Endometrial microvascular endothelial cells (primary cell): ENCODE measurements around the gene ANXA4. TPM values are rescaled to one million over a fixed set of nuclear protein-coding genes. Genes with fewer than 3 reads are reported as not detected.
"Not testable (repeated sequence)": the region's sequence is repeated elsewhere in the genome, so short reads cannot be mapped to it uniquely, and the experiment has no call there.

ENCODE experiments used
- in situ Hi-C: cut with HindIII; loops from 2 replicates; pipeline ENCODE4 v1.10.0; 2017; ENCODE audit warnings: low sequenced_read_pairs, low pct_unique_long_range_greater_than_20kb; ENCODE audit errors: inconsistent ontology term
- total RNA-seq: library from RNA; depleted of rRNA; stranded (reverse); fragments of >200 nt; gene quantifications from one replicate; pipeline ENCODE4 v1.2.3, GENCODE V29; 2015; ENCODE audit errors: inconsistent ontology term

The ANXA4 gene
- total RNA-seq, 1 donor from 2014 or later: 50.1 TPM

DNA sequence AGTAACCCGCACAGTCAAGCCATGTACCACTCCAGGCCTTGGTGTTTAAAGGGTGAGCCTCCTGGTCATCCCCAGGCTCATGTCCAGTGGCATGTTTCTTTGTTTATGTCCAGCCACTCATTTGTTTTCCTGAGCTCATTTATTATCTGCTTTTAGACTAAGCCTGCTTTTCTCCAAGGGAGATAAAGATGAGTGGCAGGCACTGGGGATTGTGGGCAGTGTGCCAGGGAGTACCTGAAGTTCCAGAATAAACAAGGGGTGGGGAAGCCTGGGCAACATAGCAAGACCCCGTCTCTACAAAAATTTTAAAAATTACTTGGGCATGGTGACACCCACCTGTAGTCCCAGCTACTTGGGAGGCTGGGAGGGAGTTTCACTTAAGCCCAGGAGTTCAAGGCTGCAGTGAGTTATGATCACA is 1.9 kb downstream of the ANXA4 start:
- in situ Hi-C loops: no loop called here

DNA sequence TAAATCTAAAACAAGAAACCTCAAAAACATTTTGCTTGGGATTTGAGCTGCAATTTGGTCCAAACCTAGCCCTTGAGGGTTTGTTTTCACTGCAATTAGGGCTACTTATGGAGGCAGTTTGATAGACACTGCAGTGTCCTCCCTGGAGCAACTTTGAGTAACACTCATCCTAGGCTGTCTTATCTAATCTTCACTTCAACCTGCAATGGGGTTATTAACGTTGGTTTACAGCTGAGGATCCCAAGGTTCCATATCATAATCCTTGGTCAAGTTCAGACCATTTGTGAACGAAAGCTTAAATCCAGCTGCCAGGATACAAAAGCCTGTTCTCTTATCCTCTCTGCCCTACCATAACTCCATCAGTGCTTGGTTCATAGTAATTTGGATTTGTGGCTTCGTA is 2.5 kb downstream of the ANXA4 start:
- in situ Hi-C loops: no loop called here

DNA sequence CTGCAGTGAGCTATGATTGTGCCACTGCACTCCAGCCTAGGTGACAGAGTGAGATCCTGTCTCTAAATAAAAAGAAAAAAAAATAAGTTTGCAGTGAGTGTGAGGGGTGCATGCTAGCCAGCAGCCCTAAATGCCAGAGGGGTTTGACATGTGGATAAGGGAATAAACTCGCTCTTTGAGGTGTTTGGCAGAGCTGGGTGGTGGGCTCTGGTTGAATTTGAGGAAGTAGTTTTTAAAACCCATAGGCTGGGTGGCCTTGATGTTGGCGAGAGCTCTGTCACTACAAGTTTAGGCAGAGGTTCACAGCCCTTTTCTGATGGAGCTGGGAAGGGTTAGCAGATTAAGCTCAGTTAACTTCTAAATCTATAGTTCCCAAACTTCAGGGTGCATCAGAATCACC is 3.1 kb downstream of the ANXA4 start:
- in situ Hi-C loops: no loop called here

DNA sequence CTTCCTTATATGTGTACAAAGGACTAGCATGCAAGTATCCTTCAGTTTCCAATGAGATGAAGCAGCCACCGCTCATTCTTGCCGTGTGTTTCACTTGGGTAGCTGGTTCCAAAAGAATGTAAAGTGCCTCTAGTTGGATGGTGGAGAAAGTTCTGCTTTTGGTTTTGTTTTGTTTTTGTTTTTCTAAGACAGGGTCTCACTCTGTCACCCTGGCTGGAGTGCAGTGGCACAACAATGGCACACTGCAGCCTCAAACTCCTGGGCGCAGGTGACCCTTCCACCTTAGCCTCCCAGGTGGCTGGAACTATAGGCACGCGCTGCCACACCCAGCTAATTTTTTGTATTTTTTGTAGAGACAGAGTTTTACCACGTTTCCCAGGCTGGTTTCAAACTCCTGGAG is 8.3 kb downstream of the ANXA4 start:
- in situ Hi-C loops: no loop called here

DNA sequence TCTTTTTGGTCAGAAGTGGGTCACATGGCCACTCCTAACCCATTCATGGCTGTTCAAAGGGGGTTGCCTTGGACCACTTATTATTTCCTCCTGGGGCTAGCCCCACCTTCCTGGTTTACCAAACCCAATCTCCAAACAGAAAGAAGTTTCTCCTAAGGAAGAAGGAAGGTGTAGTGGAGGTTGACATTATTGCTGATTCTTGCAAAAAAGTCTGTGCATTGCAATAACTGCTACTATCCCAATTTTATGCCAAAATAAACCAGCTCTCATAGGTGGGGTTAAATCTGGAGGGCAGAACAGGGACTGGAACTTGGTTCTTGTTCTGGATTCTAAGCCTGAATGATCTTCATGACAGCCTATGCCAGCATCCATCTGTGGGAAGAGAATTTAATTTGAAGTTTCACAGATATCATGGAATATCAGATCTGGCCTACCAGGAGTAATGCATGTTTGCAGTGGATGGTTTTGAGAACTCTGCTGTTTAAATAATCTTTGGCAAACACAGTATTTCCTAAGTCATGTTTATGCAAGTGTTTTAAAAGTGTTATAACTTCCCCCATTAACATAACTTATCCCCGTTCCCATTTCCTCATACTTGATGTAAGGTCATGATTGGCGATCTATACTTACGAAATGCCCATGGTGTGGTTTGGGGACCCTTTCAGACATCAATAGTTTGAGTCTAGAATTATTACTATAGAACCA is 11.9 kb downstream of the ANXA4 start:
- in situ Hi-C loops: no loop called here

DNA sequence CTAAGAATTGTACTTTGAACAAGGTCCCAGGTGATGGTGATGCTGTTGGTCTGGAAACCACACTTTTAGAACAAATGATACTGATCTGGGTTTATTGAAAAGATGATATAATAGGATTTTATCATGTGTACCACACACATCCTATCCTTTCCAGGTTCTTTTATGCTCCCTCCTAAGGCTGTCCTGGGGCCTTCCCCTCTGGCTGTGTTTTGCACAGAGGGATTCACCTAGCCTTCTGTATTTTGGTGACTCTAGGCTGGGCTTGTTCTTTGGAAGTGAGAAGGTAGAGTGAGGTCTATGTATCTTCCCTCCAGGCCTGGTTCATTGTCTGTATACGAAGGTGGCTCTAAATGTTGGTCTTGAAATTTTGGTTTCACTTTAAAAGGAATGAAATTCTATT is 12.7 kb downstream of the ANXA4 start:
- in situ Hi-C loops: no loop called here

GRCh38 chr2:69755862-69756467 is 14.0 kb downstream of the ANXA4 start:
- in situ Hi-C loops: no loop called here

- in situ Hi-C loops: no loop called here
Observed at GRCh38 chr2:69762025-69762424, 20.1 kb downstream of the ANXA4 start.

GRCh38 chr2:69762513-69763494 is 20.9 kb downstream of the ANXA4 start:
- in situ Hi-C loops: no loop called here

DNA sequence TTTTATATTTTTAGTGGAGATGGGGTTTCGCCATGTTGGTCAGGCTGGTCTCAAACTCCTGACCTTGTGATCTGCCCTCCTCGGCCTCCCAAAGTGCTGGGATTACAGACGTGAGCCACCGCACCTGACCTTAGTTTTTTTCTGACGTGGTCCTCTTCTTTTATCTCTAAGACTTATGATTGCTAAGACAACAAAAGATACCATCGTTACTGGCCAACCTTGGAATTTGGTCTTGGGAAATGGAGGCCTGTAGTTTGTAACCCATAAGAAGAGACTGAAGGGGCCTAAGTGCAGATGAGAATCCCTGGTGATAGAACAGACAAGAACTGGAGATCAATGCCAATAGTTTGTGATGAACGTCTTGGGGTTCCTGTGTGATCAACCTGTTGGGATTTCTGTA is 21.9 kb downstream of the ANXA4 start:
- in situ Hi-C loops: not testable (repeated sequence)

DNA sequence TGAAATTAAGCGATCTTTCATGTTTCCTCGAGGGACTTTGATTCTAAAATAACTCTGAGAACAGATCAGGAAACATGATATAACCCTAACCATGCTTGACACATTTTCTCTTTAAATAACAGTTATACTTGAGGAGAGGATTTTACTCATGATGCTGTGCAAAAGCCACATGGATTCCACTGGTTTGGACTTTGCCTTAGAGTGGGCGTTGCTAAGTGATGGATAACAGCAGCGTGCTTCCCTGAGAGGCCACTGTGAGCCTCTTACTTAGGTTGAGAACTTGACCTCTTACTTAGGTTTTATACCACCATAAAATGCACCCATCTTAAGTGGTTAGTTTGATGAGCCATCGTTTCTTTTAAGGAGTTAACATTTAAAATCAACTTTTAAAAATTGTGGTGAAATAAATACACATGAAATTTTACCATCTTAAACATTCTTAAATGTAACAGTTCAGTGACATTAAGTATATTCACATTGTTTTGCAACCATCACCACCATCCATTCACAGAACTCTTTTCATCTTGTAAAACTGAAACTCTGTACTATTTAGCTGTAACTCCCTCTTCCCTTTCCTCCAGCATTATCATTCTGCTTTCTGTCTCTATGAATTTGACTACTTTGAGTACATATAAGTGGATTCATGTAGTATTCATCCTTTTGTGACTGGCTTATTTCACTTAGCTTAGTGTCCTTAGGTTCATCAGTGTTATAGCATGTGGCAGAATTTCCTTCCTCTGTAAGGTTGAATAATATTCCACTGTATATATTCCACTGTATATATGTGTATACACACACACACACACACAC is 22.6 kb downstream of the ANXA4 start:
- in situ Hi-C loops: no loop called here

DNA sequence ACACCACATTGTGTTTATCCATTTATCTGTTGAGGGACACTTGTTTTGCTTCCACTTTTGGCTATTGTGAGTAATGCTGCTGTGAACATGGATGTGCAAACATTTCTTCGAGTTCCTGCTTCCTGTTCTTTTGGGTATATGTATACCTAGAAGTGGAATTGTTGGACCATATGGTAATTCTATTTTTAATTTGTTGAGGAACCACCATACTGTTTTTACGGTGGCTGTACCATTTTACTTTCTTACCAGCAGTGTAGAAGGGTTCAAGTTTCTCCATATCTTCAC is 23.1 kb downstream of the ANXA4 start:
- in situ Hi-C loops: no loop called here

GRCh38 chr2:69766014-69766413 is 24.1 kb downstream of the ANXA4 start:
- in situ Hi-C loops: no loop called here

GRCh38 chr2:69767034-69767433 is 25.1 kb downstream of the ANXA4 start:
- in situ Hi-C loops: no loop called here

DNA sequence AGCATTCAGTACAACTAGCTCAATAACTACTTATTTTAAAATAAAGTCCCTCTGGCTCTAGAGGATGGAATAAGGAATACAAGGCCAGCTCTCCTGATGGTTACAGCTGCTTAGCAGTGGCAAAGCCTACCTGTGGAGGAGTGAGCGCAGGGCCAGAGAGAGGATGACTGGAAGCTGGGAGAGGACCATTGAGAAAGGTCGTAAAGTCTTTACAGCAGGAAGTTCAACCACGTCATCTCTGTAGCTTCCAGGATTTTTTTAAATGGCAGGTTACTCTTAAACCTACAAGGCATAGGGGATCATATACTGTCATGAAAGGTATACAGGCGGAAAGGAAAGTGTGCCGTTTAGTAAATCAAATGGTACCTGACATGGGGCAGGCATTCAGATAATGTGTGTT is 26.3 kb downstream of the ANXA4 start:
- in situ Hi-C loops: no loop called here

DNA sequence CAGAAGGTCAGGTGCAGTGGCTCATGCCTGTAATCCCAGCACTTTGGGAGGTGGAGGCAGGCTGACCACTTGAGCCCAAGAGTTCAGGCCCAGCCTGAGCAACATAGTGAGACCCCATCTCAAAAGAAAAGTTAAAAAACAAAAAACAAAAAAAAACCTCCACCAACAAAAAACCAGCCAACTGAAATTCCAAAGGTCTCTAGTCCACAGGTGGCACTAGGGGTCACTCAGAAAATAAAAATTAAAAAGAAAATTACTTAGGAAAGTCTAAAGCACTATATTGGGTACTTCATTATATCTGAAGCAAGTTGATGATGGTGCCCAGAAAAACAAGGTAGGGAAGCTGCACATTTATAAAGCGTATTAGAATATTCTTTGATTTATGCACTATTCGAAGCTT is 26.9 kb downstream of the ANXA4 start:
- in situ Hi-C loops: no loop called here

- in situ Hi-C loops: no loop called here
Observed at GRCh38 chr2:69769272-69769671, 27.3 kb downstream of the ANXA4 start.

GRCh38 chr2:69770193-69770702 is 28.3 kb downstream of the ANXA4 start:
- in situ Hi-C loops: no loop called here

GRCh38 chr2:69770747-69771146 is 28.8 kb downstream of the ANXA4 start:
- in situ Hi-C loops: no loop called here
